Natural killer cell treated with Interleukin-12 subunit alpha and Interleukin-12 subunit beta and Interleukin-15 and Interleukin-18, amount 100 ng/mL, for 72 hours (primary cell): ENCODE measurements around the gene PNO1. TPM values are rescaled to one million over a fixed set of nuclear protein-coding genes. Genes with fewer than 3 reads are reported as not detected.

Source experiments
- ATAC-seq, 2 donors: fragments of 150-1000 bp; cut with Tn5 transposase in 1 of 2; sonication (Bioruptor Pico), chemical (Tn5 transposase) in 1 of 2; 2 replicates each; pipeline ENCODE4 v1.10.0; 2021
- DNase-seq: peaks from one replicate; pipeline ENCODE4 v3.0.0; 2022; ENCODE audit warnings: low spot score
- H3K27ac Mint-ChIP-seq, 2 donors: 1 replicate in 1 of 2; 2 replicates in 1 of 2; pipeline ENCODE4 v1.8.0; 2022; ENCODE audit warnings: mixed read lengths in 2 of 2, mild to moderate bottlenecking in 1 of 2, moderate library complexity in 1 of 2
- H3K27me3 Mint-ChIP-seq, 2 donors: 1 replicate in 1 of 2; 2 replicates in 1 of 2; pipeline ENCODE4 v1.8.0; 2022; ENCODE audit warnings: mixed read lengths in 2 of 2
- H3K36me3 Mint-ChIP-seq: one replicate; pipeline ENCODE4 v1.8.0; 2022; ENCODE audit warnings: mixed read lengths
- H3K4me1 Mint-ChIP-seq, 2 donors: 1 replicate in 1 of 2; 2 replicates in 1 of 2; pipeline ENCODE4 v1.8.0; 2022; ENCODE audit warnings: low read depth in 2 of 2, mixed read lengths in 2 of 2, mild to moderate bottlenecking in 1 of 2
- H3K4me3 Mint-ChIP-seq: one replicate; pipeline ENCODE4 v1.8.0; 2022; ENCODE audit warnings: mixed read lengths
- H3K9me3 Mint-ChIP-seq: 2 replicates; pipeline ENCODE4 v1.8.0; 2022; ENCODE audit warnings: mixed read lengths
- total RNA-seq, 2 donors: library from RNA; stranded (reverse); gene quantifications; one replicate each; pipeline ENCODE4 v1.2.3, GENCODE V29; 2022

Gene PNO1
- total RNA-seq, 2 donors from 2014 or later, result 21.1 to 33.3 TPM

- Mint-ChIP-seq H3K27me3 (no peaks in the 10 kb centered on the region), H3K9me3 (no peaks in the 10 kb centered on the region), H3K27ac (peak overlapping the region in 1 of 2 donors; percentile 54), H3K36me3 (no peaks in the 10 kb centered on the region), H3K4me3 (no peak overlapping the region), H3K4me1 (peaks cover 60 to 82% of the 10 kb centered on the region in 2 donors)
- DNase-seq (no peak), ATAC-seq (no peak)
Observed at GRCh38 chr2:68223419-68223818, 65.7 kb downstream of the PNO1 start.

DNA sequence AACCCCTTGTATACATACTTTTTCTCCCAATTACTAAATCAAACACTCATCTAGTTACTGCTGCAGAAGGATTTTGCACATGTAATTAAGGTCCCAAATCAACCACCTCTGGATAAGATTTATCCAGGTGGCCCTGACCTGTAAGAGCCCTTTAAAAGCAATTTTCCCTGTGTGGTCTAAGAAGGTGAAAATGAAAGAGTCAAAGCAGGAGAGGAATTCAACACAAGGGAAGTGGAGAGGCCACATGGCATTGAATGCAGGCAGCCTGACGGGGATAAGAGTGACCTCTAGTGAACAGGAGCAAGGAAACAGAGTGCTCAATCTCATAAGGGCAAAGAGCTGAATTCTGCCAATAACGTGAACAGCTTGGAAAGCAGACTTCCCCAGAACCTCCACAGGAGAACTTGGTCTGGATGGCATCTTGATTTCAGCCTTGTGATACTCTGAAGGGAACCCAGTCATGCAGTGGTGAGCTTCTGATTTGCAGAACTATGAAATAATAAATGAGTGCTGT is 67.5 kb downstream of the PNO1 start:
- Mint-ChIP-seq H3K36me3 (no peaks in the 10 kb centered on the region), H3K4me3 (no peak overlapping the region), H3K27me3 (no peaks in the 10 kb centered on the region), H3K27ac (peak overlapping the region; percentile 5 to 7), H3K9me3 (no peaks in the 10 kb centered on the region), H3K4me1 (peaks cover 63 to 81% of the 10 kb centered on the region in 2 donors)
- DNase-seq, result no peak
- ATAC-seq, result peak; percentile 44 to 60

Other genes with a start within 250 kb of the PNO1 start
- 10 to 100 TPM; 14.1 to 29.0 TPM for gene C1D, start 94.9 kb upstream of the PNO1 start, total RNA-seq
- 10 to 100 TPM; 85.9 to 90.7 TPM for gene PPP3R1, start 94.6 kb downstream of the PNO1 start, total RNA-seq
- not detected for gene CNRIP1, start 162.1 kb downstream of the PNO1 start, total RNA-seq
- 100 to 1,000 TPM; 209 to 569 TPM for gene PLEK, start 207.4 kb downstream of the PNO1 start, total RNA-seq